HG03469 (cell line): ENCODE measurements around the gene OR51B2.
"Not testable (repeated sequence)": the region's sequence is repeated elsewhere in the genome, so short reads cannot be mapped to it uniquely, and the experiment has no call there.

Experiments
- ATAC-seq: cut with Tn5 transposase; IDR thresholded peaks from one replicate; pipeline ENCODE4 v1.9.1; 2021; ENCODE audit warnings: mild to moderate bottlenecking, moderate library complexity, moderate number of reproducible peaks; ENCODE audit not compliant: unreplicated experiment

Gene OR51B2, protein sequence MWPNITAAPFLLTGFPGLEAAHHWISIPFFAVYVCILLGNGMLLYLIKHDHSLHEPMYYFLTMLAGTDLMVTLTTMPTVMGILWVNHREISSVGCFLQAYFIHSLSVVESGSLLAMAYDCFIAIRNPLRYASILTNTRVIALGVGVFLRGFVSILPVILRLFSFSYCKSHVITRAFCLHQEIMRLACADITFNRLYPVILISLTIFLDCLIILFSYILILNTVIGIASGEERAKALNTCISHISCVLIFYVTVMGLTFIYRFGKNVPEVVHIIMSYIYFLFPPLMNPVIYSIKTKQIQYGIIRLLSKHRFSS

DNA sequence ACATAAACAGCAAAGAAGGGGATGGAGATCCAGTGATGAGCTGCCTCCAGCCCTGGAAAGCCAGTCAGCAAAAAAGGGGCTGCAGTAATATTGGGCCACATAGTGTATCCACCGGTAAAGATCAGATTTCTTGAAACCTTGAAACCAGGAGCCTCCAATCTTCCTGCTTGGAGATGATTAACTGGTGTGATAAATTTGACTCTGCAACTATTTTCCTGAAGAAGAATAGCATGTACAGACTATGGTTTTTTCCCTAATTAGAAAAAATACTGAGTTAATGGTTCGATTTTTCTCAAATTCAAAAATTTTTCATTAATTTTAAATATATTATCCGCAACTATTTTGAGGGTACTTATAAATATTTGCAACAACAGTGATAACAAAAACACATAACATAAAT is at the start of gene OR51B2:
Gene OR51B2 (minus strand): TSS at position 101 of the 400 bp plus-strand sequence. CDS start 0 bp downstream, at position 101.
- ATAC-seq = no peak

DNA sequence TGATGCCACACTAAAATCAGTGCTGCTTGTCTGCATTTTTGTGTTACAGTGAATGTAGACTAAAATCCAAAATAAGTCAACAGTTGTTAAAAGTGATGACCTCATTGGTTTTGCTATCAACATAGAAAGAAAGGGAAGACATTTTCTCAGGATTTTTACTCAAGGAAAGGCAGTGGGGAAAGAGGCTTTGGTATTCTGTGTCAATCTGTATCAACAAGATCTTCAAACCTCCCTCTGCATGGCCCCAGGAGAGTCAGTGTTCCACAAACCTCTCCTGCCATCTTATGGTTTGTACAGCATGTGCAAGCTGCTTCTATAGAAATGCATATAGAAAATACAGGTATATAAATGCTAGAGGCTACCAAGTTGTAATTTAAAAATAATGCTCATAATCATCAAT is 45.7 kb upstream of the OR51B2 start:
- ATAC-seq = peak; percentile 55

DNA sequence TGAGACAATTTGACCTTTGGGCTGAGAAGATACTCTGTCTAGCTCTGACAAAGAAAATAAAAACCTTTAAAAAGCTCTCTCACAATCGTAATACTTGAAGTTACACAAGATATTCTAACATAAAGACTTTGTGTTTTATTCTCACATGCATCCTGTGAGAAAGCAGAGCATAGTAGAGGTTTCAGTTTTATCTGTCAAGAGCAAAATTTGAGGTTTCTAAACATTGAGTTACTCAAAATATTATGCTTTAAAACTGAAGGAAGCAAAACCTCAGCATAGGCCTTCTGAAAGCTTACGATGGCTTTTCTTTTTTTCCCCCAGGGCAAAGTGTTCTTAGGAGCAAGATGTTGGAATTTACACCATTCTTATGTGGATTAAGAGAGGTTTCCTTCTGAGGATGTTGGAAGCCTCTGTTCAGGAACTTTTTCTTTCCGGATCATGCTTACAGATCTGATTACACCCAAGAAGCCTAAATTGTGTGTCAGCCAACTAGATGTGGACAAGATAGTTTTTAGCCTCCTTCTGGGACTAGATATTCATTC is 44.5 kb upstream of the OR51B2 start:
- ATAC-seq = no peak

DNA sequence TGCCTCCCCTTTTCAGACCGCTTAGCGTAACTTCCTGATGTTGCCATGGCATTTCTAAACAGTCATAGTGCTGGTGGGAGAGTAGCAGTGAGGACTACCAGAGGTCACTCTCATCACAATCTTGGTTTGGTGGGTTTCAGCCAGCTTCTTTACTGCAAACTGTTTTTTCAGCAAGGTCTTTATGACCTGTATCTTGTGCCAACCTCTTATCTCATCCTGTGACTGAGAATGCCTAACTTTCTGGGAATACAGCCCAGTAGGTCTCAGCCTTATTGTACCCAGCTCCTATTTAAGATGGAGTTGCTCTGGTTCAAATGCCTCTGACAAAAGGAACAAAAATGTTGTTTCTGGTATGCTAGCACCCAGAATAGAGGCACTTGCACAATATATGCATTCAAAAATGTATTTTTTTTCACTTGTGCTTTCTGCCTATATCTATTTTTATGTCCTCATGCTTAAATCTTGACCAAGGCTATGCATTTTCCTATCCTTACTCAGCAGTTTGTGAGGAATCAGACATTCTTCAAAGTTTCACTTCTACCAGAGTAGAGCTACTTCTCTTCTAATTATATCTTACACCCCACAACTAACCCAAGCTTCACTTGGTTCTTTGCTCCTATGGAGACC is 43.5 kb upstream of the OR51B2 start:
- no peak for ATAC-seq

DNA sequence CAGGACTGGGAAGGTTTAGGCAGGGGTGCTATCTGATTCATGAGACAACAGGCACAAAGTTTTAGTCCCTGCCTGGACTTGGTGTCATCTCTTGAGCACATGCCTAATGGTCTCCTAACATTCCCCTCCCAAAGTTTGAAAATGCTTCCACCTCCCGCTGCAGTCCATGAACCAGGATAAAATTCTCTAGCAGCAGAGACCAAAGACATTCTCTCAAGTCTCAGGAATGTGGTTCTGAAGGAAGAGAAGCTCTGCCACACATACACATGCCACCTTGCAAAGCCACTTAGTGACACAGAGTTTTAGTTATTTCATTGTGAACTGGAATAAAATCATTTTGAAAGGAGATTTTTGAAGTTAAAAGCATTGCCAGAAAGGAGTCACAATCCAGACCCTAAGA is 42.8 kb upstream of the OR51B2 start:
- ATAC-seq = no peak

DNA sequence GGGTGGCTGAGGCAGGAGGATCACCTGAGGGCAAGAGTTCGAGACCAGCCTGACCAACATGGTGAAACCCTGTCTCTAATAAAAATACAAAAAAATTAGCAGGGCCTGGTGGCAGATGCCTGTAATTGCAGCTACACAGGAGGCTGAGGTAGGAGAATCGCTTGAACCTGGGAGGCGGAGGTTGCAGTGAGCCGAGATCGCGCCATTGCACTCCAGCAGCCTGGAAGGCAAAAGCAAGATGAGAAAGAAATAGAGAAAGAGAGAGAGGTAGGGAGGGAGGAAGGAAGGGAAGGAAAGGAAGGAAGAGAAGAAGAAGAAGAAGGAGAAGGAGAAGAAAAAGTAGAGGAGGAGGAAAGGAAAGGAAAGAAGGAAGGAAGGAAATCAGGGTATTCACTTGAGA is 42.3 kb upstream of the OR51B2 start:
- not testable (repeated sequence) for ATAC-seq

DNA sequence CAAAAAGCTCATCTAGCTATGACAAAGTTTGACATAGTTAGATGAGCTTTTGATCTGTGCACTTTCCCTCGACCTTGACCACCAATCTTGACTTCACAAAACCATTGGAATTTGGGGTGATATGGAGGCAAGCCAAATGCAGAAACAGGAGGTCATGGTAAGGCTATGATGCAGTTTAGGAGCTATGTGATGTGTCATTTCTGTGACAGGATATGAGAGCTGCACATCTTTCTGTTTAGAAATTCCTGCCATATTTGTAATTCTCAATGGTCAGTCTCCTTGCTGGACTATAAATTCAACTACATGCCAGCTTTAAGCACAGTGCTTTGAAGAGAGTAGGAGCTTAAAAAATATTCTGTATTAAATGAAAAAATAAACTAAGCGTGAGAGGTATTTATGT is 40.1 kb upstream of the OR51B2 start:
- ATAC-seq = no peak

DNA sequence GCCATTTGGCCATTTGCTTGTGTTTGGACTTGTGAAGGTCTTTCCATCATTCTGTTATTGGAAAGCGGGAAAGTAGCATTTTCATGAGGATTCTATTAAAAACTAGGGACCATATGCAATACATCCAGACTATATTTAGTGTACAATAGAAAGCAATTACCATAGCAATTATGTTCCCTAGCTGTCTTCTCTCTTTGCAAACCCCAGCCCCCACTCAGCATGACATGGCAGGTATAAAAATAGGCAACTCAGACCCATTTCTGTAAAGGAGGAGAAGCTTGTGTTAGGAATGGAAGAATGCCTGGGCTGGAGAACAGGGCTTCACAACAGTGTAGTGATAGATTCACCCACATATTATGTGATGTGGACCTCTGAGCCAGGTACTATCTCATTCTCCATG is 39.6 kb upstream of the OR51B2 start:
- ATAC-seq = no peak

DNA sequence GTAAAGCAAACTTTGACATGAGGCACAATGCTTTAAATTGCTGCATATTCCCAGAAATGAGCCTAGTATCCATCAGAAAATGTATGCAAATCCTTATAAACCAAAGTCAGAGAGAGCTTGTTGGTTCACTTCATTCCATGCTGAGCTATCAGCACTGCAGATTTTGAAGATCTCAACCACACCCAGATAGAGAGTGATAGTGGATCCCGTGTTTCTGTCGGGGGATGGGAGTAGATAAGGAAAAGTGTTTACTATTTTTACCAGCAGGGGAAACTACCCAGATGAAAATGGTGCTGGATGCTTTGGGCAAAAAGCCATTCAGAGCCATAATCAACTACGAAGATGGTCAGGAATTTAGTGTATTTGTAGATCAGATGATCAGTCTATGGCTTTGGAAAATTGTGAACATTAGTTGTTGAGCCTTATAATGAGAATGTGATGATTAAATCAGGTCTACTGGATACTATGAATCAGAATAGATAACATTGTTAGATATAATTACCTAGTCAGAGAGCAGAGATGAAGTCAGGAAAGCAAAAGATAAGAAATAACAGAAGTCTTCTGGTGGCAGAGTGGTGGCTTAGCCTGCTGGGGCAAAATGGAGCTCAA is 38.0 kb upstream of the OR51B2 start:
- no peak for ATAC-seq

DNA sequence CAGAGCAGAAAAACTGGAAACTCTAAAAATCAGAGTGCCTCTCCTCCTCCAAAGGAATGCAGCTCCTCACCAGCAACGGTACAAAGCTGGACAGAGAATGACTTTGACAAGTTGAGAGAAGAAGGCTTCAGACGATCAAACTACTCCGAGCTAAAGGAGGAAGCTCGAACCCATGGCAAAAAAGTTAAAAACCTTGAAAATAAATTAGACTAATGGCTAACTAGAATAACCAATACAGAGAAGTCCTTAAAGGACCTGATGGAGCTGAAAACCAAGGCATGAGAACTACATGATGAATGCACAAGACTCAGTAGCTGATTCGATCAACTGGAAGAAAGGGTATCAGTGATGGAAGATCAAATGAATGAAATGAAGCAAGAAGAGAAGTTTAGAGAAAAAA is 31.9 kb upstream of the OR51B2 start:
- not testable (repeated sequence) for ATAC-seq

DNA sequence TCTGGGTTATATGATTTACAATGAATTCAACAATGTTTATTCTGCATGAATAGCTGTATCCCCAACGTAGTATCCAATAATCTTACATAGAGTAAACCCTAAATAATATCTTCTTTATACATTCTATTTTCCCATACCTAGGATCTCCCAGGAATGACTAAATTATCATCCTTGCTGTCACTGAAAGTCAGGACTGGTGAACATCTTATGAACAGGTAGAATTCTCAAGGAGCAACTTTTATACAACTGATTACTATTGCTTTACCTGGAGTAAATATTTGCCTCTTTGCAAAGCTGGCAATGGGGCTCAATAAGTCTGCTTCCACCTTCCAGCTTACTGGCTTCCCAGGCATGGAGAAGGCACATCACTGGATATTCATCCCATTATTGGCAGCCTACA is 27.1 kb upstream of the OR51B2 start, which contains the start of gene OR51B6:
Gene OR51B6 (plus strand): TSS at position 301 of the 400 bp plus-strand sequence. CDS start 0 bp downstream, at position 301.
- ATAC-seq = no peak

DNA sequence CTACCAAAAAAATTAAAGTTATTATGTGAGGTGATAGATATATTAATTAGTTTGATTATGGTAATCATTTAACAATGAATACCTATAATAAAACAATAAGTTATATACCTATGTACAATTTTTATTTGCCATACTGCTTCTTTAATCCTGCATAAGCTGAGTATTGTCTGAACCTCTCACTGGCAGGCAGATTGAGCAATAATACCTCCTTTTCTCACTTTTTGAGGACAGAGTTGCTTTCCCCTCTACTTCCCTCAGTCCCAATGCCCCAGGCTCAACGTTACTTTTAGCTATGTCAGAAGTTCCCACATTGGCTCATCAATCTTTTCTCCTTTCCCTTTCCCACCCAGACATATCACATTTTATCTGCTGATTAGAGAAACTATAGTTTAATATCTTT is 25.5 kb upstream of the OR51B2 start:
- no peak for ATAC-seq

DNA sequence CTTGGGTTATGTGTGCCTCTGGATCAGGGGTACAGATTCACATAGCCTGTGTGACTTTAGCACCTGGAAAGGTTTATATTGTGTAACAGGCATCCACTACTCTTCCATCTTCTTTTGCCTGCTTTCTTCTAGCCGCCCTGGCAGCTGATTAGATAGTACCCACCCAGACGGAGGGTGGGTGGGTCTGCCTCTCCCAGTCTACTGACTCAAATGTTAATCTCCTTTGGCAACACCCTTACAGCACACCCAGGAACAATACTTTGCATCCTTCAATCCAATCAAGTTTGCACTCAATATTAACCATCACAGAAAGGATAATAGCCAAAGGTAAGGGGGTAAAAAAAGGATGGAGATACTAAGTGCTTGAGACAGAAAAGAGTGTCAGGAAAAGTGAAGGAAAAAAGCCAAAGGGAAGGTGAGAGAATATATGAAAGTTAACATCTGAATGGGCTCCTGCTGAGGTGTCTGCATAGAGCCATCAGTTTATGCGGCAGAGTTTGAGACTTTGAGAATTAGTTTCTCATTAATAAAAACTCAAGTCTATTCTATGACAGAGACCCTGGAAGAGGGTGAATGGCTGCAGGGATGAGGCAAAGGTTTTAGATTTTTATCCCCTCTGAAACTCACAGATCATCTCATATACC is 24.6 kb upstream of the OR51B2 start:
- no peak for ATAC-seq

DNA sequence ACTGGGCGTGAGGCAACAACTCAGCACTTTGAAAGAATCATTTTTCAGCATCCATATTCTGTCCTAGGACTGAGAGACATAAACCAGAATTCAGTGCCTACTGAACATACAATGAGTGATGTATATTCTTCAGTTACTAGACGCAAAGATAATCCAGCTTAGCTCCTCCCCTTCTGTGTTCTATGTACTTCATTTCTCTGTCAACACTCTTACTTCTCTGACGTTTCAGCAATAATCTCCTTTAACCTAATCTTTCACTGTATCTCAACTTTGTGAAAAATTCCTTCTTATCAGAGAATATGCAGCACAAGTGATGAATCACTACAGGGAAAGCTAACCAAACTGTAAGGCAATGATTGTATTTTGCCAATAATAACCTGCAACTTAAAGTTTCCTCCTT is 21.7 kb upstream of the OR51B2 start:
- ATAC-seq = no peak

DNA sequence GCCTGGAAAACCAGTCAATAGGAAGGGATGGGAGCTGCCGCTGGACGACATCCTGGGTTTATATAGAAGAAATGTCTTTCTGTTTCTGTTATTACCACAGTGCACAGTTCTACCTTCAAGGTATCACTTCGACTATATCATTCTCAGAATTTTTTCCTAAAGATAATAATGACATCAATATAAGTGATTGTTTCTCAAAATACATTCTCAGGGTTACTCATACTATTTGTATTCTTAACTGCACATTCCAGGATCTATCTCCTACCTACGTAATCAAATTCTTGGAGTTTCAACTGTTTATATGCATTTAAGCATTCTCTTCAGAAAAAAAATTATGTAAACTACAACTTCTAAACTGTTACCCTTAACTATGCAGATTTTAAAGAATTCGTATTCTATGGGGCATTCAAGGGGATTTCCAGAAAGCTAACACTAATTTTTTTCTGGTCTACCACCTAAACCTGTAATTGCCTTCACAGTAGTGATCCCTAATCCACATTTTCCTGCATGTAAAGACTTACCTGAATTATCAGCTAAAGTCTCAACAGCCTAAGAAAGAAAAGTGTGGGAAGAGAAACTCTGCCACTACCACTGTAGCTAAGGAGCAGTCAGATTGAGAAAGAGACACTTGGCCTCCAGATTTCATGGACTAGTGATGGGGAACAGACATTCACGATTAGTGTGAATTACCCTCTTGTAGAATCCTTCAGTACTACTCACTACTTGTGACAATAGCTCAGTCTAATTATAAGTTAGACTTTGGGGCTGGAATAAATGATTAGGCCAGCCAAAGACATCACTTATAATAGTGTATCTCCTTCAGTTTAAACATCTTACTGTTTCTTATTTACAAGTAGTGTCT is 19.6 kb upstream of the OR51B2 start, which contains the start of gene OR51B5:
Gene OR51B5 (minus strand): TSS at position 51 of the 862 bp plus-strand sequence. CDS start 0 bp downstream, at position 51.
- no peak for ATAC-seq

DNA sequence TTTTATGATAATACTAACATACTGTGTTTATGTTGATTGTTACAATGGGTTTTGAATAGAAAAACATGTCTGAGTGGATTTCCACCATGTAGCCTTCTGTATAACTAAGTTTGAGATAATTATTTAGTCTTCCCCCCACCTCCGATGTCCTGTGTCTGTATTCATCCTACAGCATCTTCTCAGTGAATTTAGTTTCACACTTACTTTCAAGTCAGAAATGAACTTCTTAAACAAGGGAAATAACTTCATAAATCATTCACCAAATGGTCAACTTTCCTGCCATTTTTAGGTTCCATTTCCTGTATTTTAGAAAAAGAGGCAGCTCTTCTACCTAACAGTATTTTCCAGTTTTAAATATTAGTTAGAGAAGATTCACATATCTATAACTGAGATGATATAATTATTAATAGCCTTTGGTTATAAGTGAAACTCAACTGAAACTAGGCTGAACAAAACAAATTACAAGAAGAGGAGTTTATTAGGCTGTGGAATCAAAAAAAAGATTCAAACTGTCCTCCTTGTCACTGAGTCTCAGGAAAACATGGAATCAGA is 15.8 kb upstream of the OR51B2 start:
- ATAC-seq = peak; percentile 68

DNA sequence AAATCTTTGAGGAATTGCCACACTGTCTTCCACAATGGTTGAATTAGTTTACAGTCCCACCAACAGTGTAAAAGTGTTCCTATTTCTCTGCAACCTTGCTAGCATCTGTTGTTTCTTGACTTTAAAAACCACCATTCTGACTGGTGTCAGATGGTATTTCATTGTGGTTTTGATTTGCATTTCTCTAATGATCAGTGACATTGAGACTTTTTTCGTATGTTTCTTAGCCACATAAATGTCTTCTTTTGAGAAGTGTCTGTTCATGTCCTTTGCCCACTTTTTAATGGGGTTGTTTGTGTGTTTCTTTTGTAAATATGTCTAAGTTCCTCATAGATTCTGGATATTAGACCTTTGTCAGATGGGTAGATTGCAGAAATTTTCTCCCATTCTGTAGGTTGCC is 13.2 kb upstream of the OR51B2 start:
- not testable (repeated sequence) for ATAC-seq

DNA sequence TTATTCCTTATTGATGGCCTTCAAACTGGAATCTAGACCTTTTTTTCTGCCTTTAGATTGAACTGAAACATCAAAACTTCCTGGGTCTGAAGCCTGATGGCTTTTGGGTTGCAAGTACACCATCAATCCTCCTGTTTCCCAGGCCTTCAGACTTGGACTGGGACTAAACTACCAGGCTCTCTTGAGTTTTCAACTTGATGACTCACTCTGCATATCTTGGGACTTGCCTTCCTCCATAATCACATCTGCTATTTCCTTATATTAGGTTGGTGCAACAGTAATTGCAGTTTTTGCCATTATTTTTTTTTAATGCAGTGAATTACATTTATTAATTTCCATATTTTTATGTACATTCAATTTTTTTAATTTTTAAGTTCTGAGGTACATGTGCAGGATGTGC is 12.2 kb upstream of the OR51B2 start:
- no peak for ATAC-seq

DNA sequence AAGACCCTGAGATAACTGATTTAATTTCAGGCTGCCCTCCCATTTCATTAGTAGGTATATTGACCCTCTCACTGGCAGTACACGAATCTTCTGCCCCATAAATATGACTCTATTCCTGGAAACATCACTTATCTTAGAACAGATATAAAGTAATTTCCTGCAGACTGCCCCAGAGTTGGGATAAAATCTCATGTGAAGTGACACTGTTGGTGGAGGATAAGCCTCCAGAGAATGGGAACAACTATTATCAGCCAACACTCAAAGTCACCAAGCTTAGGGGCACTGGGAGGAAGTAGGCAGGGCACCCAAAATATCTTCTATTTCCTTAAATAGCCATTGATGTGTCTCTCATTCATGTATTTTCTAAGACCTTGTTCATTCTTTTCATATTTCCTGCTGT is 11.1 kb upstream of the OR51B2 start:
- no peak for ATAC-seq

DNA sequence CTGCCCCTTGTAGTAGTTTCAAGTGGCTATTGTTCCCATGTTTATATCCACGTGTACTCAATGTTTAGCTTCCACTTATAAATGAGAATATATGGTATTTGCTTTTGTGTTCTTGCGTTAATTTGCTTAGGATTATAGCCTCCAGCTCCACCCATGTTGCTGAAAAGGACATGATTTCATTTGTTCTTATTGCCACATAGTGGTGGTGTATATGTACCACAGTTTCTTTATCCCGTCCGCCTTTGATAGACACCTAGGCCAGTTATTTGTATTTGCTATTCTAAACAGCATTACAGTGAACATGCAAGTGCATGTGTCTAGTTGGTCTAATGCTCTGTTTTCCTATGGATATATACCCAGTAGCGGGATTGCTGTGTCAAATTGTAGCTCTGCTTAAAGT is 6.8 kb downstream of the OR51B2 start:
- ATAC-seq = no peak
